HCT116 (cell line): ENCODE results near the gene OR52B2. TPM values are rescaled to one million over a fixed set of nuclear protein-coding genes. Genes with fewer than 3 reads are reported as not detected.

Source experiments
- ATAC-seq: fragments of 200-7000 bp; cut with Tn5 transposase; 2 replicates; pipeline ENCODE4 v1.9.1; 2020; ENCODE audit warnings: mild to moderate bottlenecking, moderate library complexity
- BruUV-seq: library from RNA; stranded (reverse); fragments of 400-500 nt; replicated peaks from 2 replicates; lab custom pipeline; 2021; lab: Mats Ljungman, UMichigan
- CTCF ChIA-PET: fragments of 300-600 bp; sonication (Branson Sonifier 250); formaldehyde crosslinking; loops from one replicate; lab custom pipeline; 2021; ENCODE audit warnings: antibody characterized with exemption; lab: Charles Lee
- POLR2A ChIA-PET: fragments of 300-600, 350-600 bp; sonication (Branson Sonifier 250); formaldehyde crosslinking; loops from one replicate; lab custom pipeline; 2021; ENCODE audit warnings: antibody characterized with exemption; lab: Charles Lee
- RAD21 ChIA-PET, 2 experiments: fragments of 300-600 bp; sonication (Branson Sonifier 250); formaldehyde crosslinking; loops; one replicate each; lab custom pipeline; 2023; ENCODE audit warnings: low total read pairs in 2 of 2; ENCODE audit not compliant: uncharacterized antibody in 2 of 2, unreplicated experiment in 2 of 2, low non-redundant PET in 1 of 2; lab: Charles Lee
- DNase-seq: peaks from one replicate; pipeline ENCODE4 v3.0.0-alpha.2; 2010; ENCODE audit warnings: low read depth, low spot score
- H2AFZ ChIP-seq: fragments of 200-600 bp; shearing (Covaris generic), sonication (generic); 2 replicates; pipeline ENCODE4 v1.6.1; 2017; ENCODE audit warnings: low read depth, mixed run types, mixed read lengths, antibody characterized with exemption, low read length; ENCODE audit not compliant: poor library complexity, severe bottlenecking
- H3K27ac ChIP-seq: 2 replicates; pipeline ENCODE4 v1.5.1; 2012; ENCODE audit warnings: low read depth, low read length
- H3K27me3 ChIP-seq: fragments of 200-600 bp; sonication (generic); 2 replicates; pipeline ENCODE4 v1.6.1; 2016; ENCODE audit warnings: mixed run types, low read length, mixed read lengths; ENCODE audit not compliant: insufficient read depth
- H3K36me3 ChIP-seq, 2 experiments: fragments of 200-500 bp in 1 of 2; fragments of 200-600 bp in 1 of 2; sonication (Bioruptor generic) in 1 of 2; sonication (generic) in 1 of 2; 2 replicates each; pipeline versions ENCODE4 v1.5.1 to v1.6.1; 2014 to 2016; ENCODE audit warnings: low read length in 2 of 2, inconsistent platforms in 1 of 2, mixed read lengths in 1 of 2, mixed run types in 1 of 2; ENCODE audit not compliant: insufficient read depth in 2 of 2, control insufficient read depth in 1 of 2
- H3K4me1 ChIP-seq, 2 experiments: fragments of 200-600 bp in 1 of 2; sonication (generic) in 1 of 2; 2 replicates each; pipeline versions ENCODE4 v1.5.1 to v1.6.1; 2012 to 2017; ENCODE audit warnings: low read length in 2 of 2, inconsistent platforms in 1 of 2, mild to moderate bottlenecking in 1 of 2, mixed read lengths in 1 of 2, mixed run types in 1 of 2, moderate library complexity in 1 of 2; ENCODE audit not compliant: insufficient read depth in 2 of 2, control insufficient read depth in 1 of 2
- H3K4me2 ChIP-seq: fragments of 200-600 bp; sonication (generic); 2 replicates; pipeline ENCODE4 v1.6.1; 2017; ENCODE audit warnings: mixed run types, low read length, mixed read lengths
- H3K4me3 ChIP-seq, 2 experiments: fragments of 200-600 bp in 1 of 2; sonication (generic) in 1 of 2; replicated peaks in 1 of 2; 2 replicates each; pipeline ENCODE4 v1.5.1; 2011 to 2016; ENCODE audit warnings: low read length in 2 of 2, control low read depth in 1 of 2, low read depth in 1 of 2, mild to moderate bottlenecking in 1 of 2, mixed read lengths in 1 of 2, mixed run types in 1 of 2
- H3K79me2 ChIP-seq: fragments of 200-600 bp; sonication (generic); 2 replicates; pipeline ENCODE4 v1.6.1; 2017; ENCODE audit warnings: mild to moderate bottlenecking, mixed run types, low read length, moderate library complexity, mixed read lengths; ENCODE audit not compliant: insufficient read depth
- H3K9ac ChIP-seq: fragments of 200-600 bp; sonication (generic); 2 replicates; pipeline ENCODE4 v1.6.1; 2016; ENCODE audit warnings: low read length, mixed read lengths
- H3K9me2 ChIP-seq: fragments of 200-600 bp; sonication (generic), shearing (Covaris generic); 2 replicates; pipeline ENCODE4 v1.6.1; 2017; ENCODE audit warnings: mixed run types, mild to moderate bottlenecking, moderate library complexity; ENCODE audit not compliant: insufficient read depth
- H3K9me3 ChIP-seq, 2 experiments: fragments of 200-500 bp in 1 of 2; fragments of 200-600 bp in 1 of 2; sonication (Bioruptor generic) in 1 of 2; sonication (generic) in 1 of 2; 2 replicates each; pipeline ENCODE4 v1.6.1; 2014 to 2017; ENCODE audit warnings: low read length in 2 of 2, mixed read lengths in 2 of 2, inconsistent platforms in 1 of 2, low read depth in 1 of 2, mild to moderate bottlenecking in 1 of 2, mixed run types in 1 of 2, moderate library complexity in 1 of 2; ENCODE audit not compliant: control insufficient read depth in 1 of 2, insufficient read depth in 1 of 2
- H4K20me1 ChIP-seq: fragments of 200-600 bp; sonication (generic), shearing (Covaris generic); 2 replicates; pipeline ENCODE4 v1.6.1; 2017; ENCODE audit warnings: mixed run types, mild to moderate bottlenecking, moderate library complexity; ENCODE audit not compliant: insufficient read depth
- ATF3 ChIP-seq: IDR thresholded peaks from 2 replicates; pipeline ENCODE4 v1.6.1; 2012
- CEBPB ChIP-seq: IDR thresholded peaks from 2 replicates; pipeline ENCODE4 v1.6.1; 2012; ENCODE audit warnings: low read depth
- CTCF ChIP-seq, 3 experiments: fragments of 200-600 bp in 1 of 3; sonication (generic) in 1 of 3; IDR thresholded peaks in 2 of 3; conservative IDR thresholded peaks in 1 of 3; 2 replicates each; pipeline ENCODE4 v1.5.1; 2012 to 2017; ENCODE audit warnings: low read depth in 2 of 3, low read length in 2 of 3, antibody characterized with exemption in 1 of 3, borderline replicate concordance in 1 of 3, control low read depth in 1 of 3, mild to moderate bottlenecking in 1 of 3, mixed read lengths in 1 of 3, mixed run types in 1 of 3, moderate library complexity in 1 of 3; ENCODE audit not compliant: insufficient read depth in 1 of 3
- EGR1 ChIP-seq: IDR thresholded peaks from 2 replicates; pipeline ENCODE4 v1.6.1; 2012; ENCODE audit warnings: low read depth
- MAX ChIP-seq: IDR thresholded peaks from 2 replicates; pipeline ENCODE4 v1.6.1; 2012
- POLR2A ChIP-seq: IDR thresholded peaks from 2 replicates; pipeline ENCODE4 v1.7.0; 2011; ENCODE audit warnings: borderline replicate concordance; ENCODE audit not compliant: insufficient read depth, insufficient read length; ENCODE audit errors: extremely low read depth
- POLR2AphosphoS5 ChIP-seq: IDR thresholded peaks from 2 replicates; pipeline ENCODE4 v1.6.1; 2011; ENCODE audit warnings: mild to moderate bottlenecking, low read depth, low read length, moderate library complexity
- RAD21 ChIP-seq: IDR thresholded peaks from 2 replicates; pipeline ENCODE4 v1.6.1; 2012; ENCODE audit warnings: low read depth, mild to moderate bottlenecking
- SP1 ChIP-seq: IDR thresholded peaks from 2 replicates; pipeline ENCODE4 v1.6.1; 2012; ENCODE audit warnings: low read depth
- SRF ChIP-seq: IDR thresholded peaks from 2 replicates; pipeline ENCODE4 v1.6.1; 2012; ENCODE audit warnings: low read depth
- intact Hi-C: fragments of 100-400 bp; cut with micrococcal nuclease; formaldehyde crosslinking; loops from 2 replicates; pipeline ENCODE4 v1.10.0; 2022
- total RNA-seq: library from RNA; stranded (reverse); gene quantifications from one replicate; pipeline ENCODE4 v1.2.1, GENCODE V29; 2021; ENCODE audit not compliant: unreplicated experiment

OR52B2 gene
- total RNA-seq, 1 experiment from 2014 or later, result not detected

GRCh38 chr11:6200975-6201374 is 30.8 kb upstream of the OR52B2 start:
- no peaks in the 10 kb centered on the region for H3K4me1 ChIP-seq
- BruUV-seq, result no TSS peak

GRCh38 chr11:6199174-6199810 is 29.2 kb upstream of the OR52B2 start, which contains the start of gene OR52W1:
TSS of gene OR52W1 (plus strand) at chr11:6199224. CDS start at chr11:6199224, 0 bp downstream.
- Histone ChIP-seq H3K4me2 (no peak within 1 kb of the TSS), H3K9me3 (no peaks in the 10 kb centered on the region), H3K27ac (no peak within 1 kb of the TSS), H3K4me1 (no peaks in the 10 kb centered on the region), H3K79me2 (no peaks in the 10 kb centered on the region), H3K27me3 (peaks cover 32% of the 10 kb centered on the region), H3K36me3 (no peaks in the 10 kb centered on the region), H3K9me2 (no peaks in the 10 kb centered on the region), H2AFZ (no peak within 1 kb of the TSS), H3K9ac (no peak within 1 kb of the TSS), H3K4me3 (no peak within 1 kb of the TSS), H4K20me1 (no peaks in the 10 kb centered on the region)
- BruUV-seq, result no TSS peak
- ATAC-seq (no peak), DNase-seq (no peak)
- TF ChIP-seq CEBPB, result no peak
- no peak for TF ChIP-seq CTCF (IDR thresholded peaks at IDR 0.05 in 2 of 3, conservative IDR thresholded peaks at IDR 0.05 in 1 of 3; ENCODE audit: borderline replicate concordance in 1 of 3, insufficient read depth in 1 of 3, low read depth in 2 of 3, low read length in 2 of 3)
- no peak for TF ChIP-seq SRF
- TF ChIP-seq EGR1, result no peak
- no peak for TF ChIP-seq POLR2AphosphoS5
- no peak for TF ChIP-seq POLR2A
- no peak for TF ChIP-seq RAD21
- TF ChIP-seq MAX, result no peak
- TF ChIP-seq SP1, result no peak
- intact Hi-C loops, result no loop called here
- CTCF ChIA-PET, result no interaction called here
- POLR2A ChIA-PET, result no interaction called here
- RAD21 ChIA-PET, result no interaction called here

More at GRCh38 chr11:6200975-6201374, 30.8 kb upstream of the OR52B2 start:
- ChIA-PET CTCF (no interaction called here), RAD21 (no interaction called here), POLR2A (no interaction called here)
- Histone ChIP-seq H3K9me2 (no peaks in the 10 kb centered on the region), H3K27me3 (peaks cover 17% of the 10 kb centered on the region; the same call in 1 of the 2 replicates), H3K9ac (no peak overlapping the region), H3K4me3 (no peak overlapping the region), H3K9me3 (no peaks in the 10 kb centered on the region), H3K79me2 (no peaks in the 10 kb centered on the region), H2AFZ (no peak overlapping the region), H4K20me1 (no peaks in the 10 kb centered on the region), H3K36me3 (no peaks in the 10 kb centered on the region), H3K4me2 (no peak overlapping the region), H3K27ac (no peak overlapping the region)
- TF ChIP-seq SRF, result no peak
- TF ChIP-seq CEBPB, result no peak
- TF ChIP-seq SP1, result no peak
- no peak for TF ChIP-seq EGR1
- TF ChIP-seq POLR2AphosphoS5, result no peak
- TF ChIP-seq ATF3, result no peak
- ATAC-seq (no peak), DNase-seq (no peak)
- intact Hi-C loops, result no loop called here
